ENCODE data around the gene BICRA. TPM values are rescaled to one million over a fixed set of nuclear protein-coding genes. Genes with fewer than 3 reads are reported as not detected.

Gene BICRA
- total and polyA plus RNA-seq, 9 of the 15 experiments (the other 6 are each of a cell fraction or from before 2014, with no cell fraction given) = 0.01 to 8.8 (median 1.2) TPM

DNA sequence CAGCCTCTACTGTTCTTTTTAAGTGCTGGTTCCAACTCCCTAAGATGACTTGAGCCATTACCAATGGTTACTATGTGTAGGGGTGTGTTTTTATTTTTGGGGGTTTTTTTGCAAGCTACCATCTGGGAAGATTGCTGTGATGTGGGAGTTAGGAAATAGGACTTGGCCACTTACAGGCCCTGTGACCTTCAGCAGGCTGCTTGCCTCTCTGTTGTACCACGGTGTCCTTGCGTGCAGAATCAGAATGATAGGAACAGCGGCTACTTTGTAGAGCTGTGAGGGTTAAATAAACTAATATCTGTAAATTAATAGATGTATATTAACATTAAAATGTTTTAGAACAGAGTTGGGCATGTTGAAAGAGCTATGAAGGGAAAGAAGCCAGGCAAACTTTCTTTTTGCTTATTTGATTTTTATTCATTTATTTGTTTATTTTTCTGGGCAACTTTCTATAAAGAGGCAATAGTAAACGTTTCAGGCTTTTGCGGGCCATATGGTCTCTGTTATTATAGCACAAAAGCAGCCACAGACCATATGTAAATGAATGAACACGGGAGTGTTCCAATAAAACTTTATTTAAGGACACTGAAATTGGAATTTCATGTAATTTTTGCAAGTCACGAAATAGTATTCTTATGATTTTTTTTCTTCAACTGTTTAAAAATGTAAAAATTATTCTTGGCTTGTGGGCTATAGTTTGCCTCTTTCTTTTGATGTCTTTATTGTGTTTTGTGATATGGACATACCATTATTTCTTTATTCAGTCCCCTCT, 77.9 kb downstream of the BICRA start (continued):
- TF ChIP-seq, protein P1, sequence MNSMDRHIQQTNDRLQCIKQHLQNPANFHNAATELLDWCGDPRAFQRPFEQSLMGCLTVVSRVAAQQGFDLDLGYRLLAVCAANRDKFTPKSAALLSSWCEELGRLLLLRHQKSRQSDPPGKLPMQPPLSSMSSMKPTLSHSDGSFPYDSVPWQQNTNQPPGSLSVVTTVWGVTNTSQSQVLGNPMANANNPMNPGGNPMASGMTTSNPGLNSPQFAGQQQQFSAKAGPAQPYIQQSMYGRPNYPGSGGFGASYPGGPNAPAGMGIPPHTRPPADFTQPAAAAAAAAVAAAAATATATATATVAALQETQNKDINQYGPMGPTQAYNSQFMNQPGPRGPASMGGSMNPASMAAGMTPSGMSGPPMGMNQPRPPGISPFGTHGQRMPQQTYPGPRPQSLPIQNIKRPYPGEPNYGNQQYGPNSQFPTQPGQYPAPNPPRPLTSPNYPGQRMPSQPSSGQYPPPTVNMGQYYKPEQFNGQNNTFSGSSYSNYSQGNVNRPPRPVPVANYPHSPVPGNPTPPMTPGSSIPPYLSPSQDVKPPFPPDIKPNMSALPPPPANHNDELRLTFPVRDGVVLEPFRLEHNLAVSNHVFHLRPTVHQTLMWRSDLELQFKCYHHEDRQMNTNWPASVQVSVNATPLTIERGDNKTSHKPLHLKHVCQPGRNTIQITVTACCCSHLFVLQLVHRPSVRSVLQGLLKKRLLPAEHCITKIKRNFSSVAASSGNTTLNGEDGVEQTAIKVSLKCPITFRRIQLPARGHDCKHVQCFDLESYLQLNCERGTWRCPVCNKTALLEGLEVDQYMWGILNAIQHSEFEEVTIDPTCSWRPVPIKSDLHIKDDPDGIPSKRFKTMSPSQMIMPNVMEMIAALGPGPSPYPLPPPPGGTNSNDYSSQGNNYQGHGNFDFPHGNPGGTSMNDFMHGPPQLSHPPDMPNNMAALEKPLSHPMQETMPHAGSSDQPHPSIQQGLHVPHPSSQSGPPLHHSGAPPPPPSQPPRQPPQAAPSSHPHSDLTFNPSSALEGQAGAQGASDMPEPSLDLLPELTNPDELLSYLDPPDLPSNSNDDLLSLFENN (IDR thresholded peaks at IDR 0.05; ENCODE audit: low read depth in 2 of 2, low read length in 2 of 2) = no peak
- no peak for TF ChIP-seq GABPB2 (CRISPR knock-in tag; conservative IDR thresholded peaks at IDR 0.05)

DNA sequence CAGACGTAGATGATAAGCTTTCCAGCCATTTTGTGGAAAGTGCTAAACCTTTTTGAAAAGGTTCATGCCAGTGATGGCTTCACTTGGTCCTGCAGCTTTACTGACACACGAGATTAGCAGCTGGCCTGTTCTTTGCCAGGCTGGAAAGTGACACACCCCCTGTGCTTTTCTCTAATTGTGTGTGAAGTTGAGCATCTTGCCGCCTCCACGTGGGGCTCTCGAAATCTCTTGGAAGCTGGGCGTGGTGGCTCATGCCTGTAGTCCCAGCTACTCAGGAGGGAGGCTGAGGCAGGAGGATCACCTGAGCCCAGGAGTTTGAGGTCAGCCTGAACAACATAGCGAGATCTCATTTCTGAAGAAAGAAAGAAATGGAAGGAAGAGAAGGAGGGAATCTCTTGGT, 79.0 kb downstream of the BICRA start:
- Histone ChIP-seq H3K9ac (ENCODE audit: insufficient read depth in 1 of 2, low read depth in 2 of 2, low read length in 2 of 2) (no peak overlapping the region), H3K9me3 (replicated peaks; ENCODE audit: control insufficient read depth, insufficient read depth, low read depth, low read length) (no peaks in the 10 kb centered on the region), H3K4me3 (no peak overlapping the region), H3K27me3 (ENCODE audit: control insufficient read depth in 2 of 2, insufficient read depth in 2 of 2, low read length in 2 of 2) (no peaks in the 10 kb centered on the region), H3K4me1 (replicated peaks in 1 of 2; ENCODE audit: control insufficient read depth in 2 of 2, insufficient read depth in 2 of 2, low read length in 2 of 2) (peaks cover 0 to 1% of the 10 kb centered on the region in 2 experiments; a peak in 2 of 5 replicates), H4K20me1 (replicated peaks; ENCODE audit: control insufficient read depth, insufficient read depth, low read length) (no peaks in the 10 kb centered on the region), H3K27ac (ENCODE audit: extremely low read depth, low read depth, low read length) (no peak overlapping the region), H3K36me3 (ENCODE audit: control insufficient read depth, insufficient read depth, low read length) (0 out of 3 replicates have a peak, but pooled peaks cover 2% of the 10 kb centered on the region), H3K79me2 (ENCODE audit: control insufficient read depth, insufficient read depth, low read length) (no peaks in the 10 kb centered on the region), H2AFZ (ENCODE audit: low read depth, low read length) (no peak overlapping the region), H3K9me1 (ENCODE audit: control insufficient read depth, insufficient read depth, low read length) (peaks cover 4% of the 10 kb centered on the region), H3K4me2 (ENCODE audit: insufficient read depth, low read length) (no peak overlapping the region)
- BruUV-seq (replicated peaks) = no TSS peak
- DNase-seq (ENCODE audit: extremely low read depth in 1 of 4, low spot score in 3 of 4) (no peak), FAIRE-seq (peak; percentile 61), ATAC-seq (no peak)
- POLR2A ChIA-PET = no interaction called here
- no peak for TF ChIP-seq CREB1 (IDR thresholded peaks at IDR 0.05)
- TF ChIP-seq CREB1 (CRISPR knock-in tag; IDR thresholded peaks at IDR 0.05) = no peak
- WGBS (ENCODE audit: insufficient coverage, low coverage, missing lambda C conversion rate) = 45% methylated on average over 7 of the region's 7 CpGs
- in situ Hi-C loops (cut with MboI) (no loop called here), intact Hi-C loops (cut with micrococcal nuclease) (no loop called here)
- CTCF ChIA-PET (ENCODE audit: low intra/inter-chr PET ratio) = no interaction called here

All from K562 (cell line).